GM04503 (cell line): ENCODE data around the gene TLCD2.
A peak's percentile ranks its signal among the peaks of the same experiment; 100 is the strongest.
"Not testable (repeated sequence)": the region's sequence is repeated elsewhere in the genome, so short reads cannot be mapped to it uniquely, and the experiment has no call there.

ENCODE experiments used
- DNase-seq: peaks from one replicate; pipeline ENCODE4 v3.0.0-alpha.2; 2012; ENCODE audit warnings: low read depth

TLCD2 gene

GRCh38 chr17:1684378-1685189 is 25.6 kb downstream of the TLCD2 start, which contains the start of gene PRPF8:
Gene PRPF8 (minus strand): TSS chr17:1684867. CDS start chr17:1684571, 296 bp downstream.
- DNase-seq = peak; percentile 83

GRCh38 chr17:1683459-1683858 is 26.7 kb downstream of the TLCD2 start:
- DNase-seq = no peak

GRCh38 chr17:1676401-1676800 is 33.8 kb downstream of the TLCD2 start:
- DNase-seq = no peak

GRCh38 chr17:1673041-1673785 is 37.0 kb downstream of the TLCD2 start:
- DNase-seq = no peak

GRCh38 chr17:1663934-1664333 is 46.2 kb downstream of the TLCD2 start:
- DNase-seq = not testable (repeated sequence)

- no peak for DNase-seq
Observed at GRCh38 chr17:1661045-1661444, 49.1 kb downstream of the TLCD2 start.

DNA sequence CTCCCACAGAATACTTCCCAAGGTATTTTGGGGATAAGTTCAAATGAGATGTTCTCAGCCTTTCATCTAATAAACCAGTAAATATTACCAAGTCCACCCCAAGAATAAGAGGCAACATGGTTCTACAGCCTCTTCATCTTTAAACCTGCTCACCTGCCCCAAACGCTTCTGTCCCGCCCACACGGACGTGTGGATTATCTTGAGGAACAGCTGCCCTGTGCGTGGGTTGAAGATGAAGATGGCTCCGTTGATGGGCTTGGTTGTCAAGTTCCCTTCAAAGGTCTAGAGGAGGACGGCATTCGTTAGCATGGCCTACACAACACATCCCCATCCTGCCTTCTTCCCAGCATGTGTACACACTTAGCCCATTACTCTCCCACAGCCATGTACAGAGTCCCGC is 52.1 kb downstream of the TLCD2 start:
- DNase-seq = no peak

DNA sequence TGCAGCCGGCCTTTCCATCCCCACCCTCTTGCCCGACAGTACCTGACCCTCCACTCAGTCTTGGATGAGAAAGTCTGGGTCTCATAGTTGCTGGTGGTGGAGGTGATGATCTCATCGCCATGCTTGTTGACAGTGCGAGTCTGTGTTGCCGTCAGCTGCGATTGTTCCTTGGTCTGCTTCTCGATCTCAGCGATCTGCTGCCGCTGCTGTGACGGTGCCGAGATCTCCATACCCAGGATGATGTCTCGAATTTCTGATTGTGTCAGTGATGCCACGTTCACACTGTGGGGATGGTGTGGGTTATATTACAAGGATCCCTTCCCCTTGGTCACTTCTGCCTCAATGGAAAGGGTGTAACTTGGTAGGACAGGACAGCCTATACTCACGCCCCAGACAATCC is 56.4 kb downstream of the TLCD2 start:
- no peak for DNase-seq

DNA sequence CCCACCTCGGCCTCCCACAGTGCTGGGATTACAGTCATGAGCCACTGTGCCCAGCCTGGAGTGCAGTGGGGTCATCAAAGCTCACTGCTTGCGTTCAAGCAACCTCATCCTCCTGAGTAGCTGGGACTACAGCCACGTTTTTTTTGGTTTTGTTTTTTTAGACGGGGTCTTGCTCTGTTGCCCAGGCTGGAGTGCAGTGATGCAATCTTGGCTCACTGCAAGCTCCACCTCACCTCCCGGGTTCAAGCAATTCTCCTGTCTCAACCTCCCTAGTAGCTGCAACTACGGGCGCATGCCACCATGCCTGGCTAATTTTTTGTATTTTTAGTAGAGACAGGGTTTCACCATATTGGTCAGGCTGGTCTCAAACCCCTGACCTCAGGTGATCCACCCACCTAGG is 57.4 kb downstream of the TLCD2 start:
- DNase-seq = not testable (repeated sequence)
